HFF-Myc (cell line): ENCODE results near the gene ZBTB12.
"Not testable (repeated sequence)": the region's sequence is repeated elsewhere in the genome, so short reads cannot be mapped to it uniquely, and the experiment has no call there.

Experiments used
- DNase-seq: peaks from one replicate; pipeline ENCODE4 v3.0.0-alpha.2; 2011; ENCODE audit warnings: low read depth; ENCODE audit errors: extremely low read depth
- H3K4me3 ChIP-seq: replicated peaks from 2 replicates; pipeline ENCODE4 v1.5.1; 2011; ENCODE audit warnings: low read depth, mild to moderate bottlenecking, control low read depth, low read length
- TF ChIP-seq, protein P1 (sequence below): IDR thresholded peaks from 2 replicates; pipeline ENCODE4 v1.5.1; 2012; ENCODE audit warnings: mild to moderate bottlenecking, low read depth, low read length, control low read depth; ENCODE audit errors: missing control alignments

ZBTB12 gene

DNA sequence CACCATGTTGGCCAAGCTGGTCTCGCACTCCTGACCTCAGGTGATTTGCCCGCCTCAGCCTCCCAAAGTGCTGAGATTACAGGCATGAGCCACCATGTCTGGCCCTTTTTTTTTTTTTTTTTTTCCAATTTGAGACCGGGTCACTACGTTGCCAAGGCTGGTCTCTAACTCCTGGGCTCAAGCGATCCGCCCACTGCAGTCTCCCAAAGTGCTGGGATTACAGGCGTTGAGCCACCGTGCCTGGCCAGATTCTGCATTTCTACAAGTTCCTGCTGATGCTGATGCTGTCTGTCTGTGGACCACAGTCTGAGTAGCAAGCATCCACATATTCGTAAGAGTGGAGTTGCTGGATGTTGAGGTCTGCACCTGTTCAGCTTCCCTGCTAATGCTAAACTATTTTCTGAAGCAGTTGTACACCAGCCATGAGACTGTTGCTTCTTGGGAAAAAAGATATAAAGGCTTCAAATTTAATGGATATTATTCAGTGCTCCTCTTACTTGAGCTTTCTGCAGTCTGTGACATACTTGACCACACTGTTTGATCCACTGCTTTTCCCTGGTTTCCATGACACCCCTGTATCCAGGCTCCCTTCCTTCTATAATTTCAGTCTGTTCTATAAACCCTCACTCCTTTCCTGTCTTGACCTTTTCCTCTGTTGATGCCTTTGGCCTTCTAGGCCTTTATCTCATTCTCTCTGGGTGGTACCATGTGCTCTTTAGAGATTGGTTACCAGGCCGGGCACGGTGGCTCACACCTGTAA, 10.1 kb upstream of the ZBTB12 start:
- TF ChIP-seq, protein P1, sequence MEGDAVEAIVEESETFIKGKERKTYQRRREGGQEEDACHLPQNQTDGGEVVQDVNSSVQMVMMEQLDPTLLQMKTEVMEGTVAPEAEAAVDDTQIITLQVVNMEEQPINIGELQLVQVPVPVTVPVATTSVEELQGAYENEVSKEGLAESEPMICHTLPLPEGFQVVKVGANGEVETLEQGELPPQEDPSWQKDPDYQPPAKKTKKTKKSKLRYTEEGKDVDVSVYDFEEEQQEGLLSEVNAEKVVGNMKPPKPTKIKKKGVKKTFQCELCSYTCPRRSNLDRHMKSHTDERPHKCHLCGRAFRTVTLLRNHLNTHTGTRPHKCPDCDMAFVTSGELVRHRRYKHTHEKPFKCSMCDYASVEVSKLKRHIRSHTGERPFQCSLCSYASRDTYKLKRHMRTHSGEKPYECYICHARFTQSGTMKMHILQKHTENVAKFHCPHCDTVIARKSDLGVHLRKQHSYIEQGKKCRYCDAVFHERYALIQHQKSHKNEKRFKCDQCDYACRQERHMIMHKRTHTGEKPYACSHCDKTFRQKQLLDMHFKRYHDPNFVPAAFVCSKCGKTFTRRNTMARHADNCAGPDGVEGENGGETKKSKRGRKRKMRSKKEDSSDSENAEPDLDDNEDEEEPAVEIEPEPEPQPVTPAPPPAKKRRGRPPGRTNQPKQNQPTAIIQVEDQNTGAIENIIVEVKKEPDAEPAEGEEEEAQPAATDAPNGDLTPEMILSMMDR = no peak
- DNase-seq = no peak
- H3K4me3 ChIP-seq = no peak overlapping the region

DNA sequence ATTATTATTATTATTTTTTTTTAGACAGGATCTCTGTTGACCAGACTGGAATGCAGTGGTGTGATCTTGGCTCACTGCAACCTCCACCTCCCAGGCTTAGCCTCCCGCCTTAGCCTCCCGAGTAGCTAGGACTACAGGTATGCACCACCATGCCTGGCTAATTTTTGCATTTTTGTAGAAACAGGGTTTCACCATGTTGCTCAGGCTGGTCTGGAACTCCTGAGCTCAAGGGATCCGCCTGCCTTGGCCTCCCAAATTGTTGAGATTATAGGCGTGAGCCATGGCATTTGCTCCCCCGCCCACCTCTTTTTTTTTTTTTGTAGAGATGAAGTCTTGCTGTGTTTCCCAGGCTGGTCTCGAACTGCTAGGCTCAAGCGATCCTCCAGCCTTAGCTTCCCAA, 7.4 kb upstream of the ZBTB12 start:
- H3K4me3 ChIP-seq, DNase-seq: not testable (repeated sequence)

DNA sequence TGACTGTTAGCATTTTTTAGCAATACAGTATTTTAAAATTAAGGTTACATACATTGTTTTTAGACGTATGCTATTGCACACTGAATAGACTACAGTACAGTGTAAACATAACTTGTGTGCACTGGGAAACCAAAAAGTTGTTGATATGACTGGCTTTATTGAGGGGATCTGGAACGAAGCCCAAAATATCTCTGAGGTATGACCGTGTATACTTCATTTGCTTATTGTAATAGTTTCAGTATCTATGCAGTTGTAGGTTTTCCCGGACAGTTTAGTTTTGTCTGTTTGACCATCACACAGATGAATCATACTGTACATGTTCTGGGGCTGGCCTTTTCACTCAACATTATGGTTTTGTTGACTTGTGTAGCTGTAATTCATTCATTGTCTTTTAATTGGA, 6.9 kb upstream of the ZBTB12 start:
- H3K4me3 ChIP-seq = no peak overlapping the region
- TF ChIP-seq, protein P1 = no peak
- DNase-seq = no peak

DNA sequence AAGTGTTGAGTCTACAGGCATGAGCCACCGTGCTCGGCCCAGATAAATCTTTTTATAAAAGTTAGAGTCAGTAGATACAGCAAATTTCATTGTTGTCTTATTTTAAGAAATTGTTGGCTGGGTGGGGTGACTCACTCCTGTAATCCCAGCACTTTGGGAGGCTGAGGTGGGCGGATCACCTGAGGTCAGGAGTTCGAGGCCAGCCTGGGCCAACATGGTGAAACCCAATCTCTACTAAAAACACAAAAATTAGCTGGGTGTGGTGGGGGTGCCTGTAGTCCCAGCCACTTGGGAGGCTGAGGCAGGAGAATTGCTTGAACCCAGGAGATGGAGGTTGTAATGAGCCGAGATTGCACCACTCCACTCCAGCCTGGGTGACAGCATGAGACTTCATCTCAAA, 6.4 kb upstream of the ZBTB12 start:
- H3K4me3 ChIP-seq, DNase-seq: not testable (repeated sequence)

DNA sequence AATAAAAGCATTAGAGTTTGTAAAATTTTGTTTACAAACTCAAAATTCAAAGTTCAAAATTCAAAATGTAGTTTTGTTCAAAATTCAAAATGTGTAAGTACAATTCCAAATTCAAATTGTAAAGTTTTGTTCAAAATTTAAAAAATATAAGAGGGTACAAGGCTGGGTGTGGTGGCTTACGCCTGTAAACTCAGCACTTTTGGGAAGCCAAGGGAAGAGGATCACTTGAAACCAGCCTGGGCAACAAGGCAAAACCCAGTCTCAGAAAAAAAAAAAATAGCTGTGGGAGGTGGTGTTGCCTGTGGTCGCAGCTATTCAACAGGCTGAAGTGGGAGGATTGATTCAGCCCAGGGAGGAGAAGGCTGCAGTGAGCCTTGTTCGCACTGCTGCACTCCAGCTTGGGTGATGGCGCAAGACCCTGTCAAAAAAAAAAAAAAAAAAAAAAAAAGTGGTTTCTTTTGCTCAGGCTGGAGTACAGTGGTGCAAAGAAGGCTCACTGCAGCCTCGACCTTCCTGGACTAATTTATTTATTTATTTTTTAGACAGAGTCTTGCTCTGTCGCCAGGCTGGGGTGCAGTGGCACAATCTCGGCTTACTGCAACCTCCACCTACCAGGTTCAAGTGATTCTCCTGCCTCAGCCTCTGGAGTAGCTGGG, 5.4 kb upstream of the ZBTB12 start:
- no peak overlapping the region for H3K4me3 ChIP-seq
- no peak for DNase-seq
- TF ChIP-seq, protein P1 = no peak

DNA sequence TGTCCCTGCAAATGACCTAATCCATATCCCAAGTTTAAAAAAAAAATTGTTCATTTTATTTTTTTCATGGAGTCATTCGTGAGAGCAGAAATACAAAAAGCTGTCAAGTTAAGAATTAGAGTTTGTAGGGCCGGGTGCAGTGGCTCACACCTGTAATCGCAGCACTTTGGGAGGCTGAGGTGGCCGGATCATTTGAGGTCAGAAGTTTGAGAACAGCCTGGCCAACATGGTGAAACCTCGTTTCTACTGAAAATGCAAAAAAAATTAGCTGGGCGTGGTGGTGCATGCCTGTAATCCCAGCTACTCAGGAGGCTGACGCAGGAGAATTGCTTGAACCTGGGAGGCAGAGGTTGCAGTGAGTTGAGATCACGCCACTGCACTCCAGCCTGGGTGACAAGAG, 4.8 kb upstream of the ZBTB12 start:
- not testable (repeated sequence) for H3K4me3 ChIP-seq, DNase-seq

DNA sequence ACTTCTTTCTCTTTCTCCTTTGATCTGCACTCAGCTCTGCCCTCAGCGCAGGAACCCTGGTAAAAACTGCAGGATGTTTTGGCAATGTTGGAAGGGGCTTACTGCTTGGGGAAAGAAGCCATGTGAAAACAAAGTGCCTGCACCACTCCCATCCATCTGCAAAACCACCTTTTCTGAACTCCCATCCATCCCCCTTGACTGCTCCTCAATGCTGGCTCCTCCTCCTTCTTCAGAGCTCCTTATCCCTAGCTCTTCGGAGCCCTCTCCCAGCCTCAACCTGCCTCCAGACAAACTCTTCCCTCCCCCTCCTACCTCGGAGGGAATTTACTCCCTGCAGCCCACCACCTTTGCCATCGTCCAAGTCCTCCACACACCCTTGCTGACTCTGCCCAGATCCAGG, 4.2 kb upstream of the ZBTB12 start:
- H3K4me3 ChIP-seq = no peak overlapping the region
- TF ChIP-seq, protein P1 = no peak
- no peak for DNase-seq

DNA sequence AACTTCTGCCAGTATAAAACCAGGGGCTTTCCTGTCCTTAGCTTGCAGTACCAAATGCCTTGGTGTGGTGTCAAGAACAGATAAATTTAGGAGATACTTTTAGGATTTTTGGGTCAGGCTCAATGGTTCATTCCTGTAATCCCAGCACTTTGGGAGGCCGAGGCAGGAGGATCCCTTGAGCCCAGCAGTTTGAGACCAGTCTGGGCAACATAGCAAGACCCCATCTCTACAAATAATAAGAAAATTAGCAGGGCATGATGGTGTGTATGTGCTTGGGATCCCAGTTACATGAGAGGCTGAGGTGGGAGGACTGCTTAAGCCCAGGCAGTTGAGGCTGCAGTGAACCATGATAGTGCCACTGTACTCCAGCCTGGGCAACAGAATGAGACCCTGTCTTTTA, 3.2 kb upstream of the ZBTB12 start:
- TF ChIP-seq, protein P1 = no peak
- H3K4me3 ChIP-seq = no peak overlapping the region
- DNase-seq = no peak
